ENCODE data around the gene IRAG1. TPM values are rescaled to one million over a fixed set of nuclear protein-coding genes. Genes with fewer than 3 reads are reported as not detected.
A peak's percentile ranks its signal among the peaks of the same experiment; 100 is the strongest.

The IRAG1 gene
- total and polyA plus RNA-seq, 9 donors, result 5.8 to 89.5 (median 29.8) TPM

GRCh38 chr11:10692531-10693115 lies 932 bp downstream of the IRAG1 start:
- H3K4me3 ChIP-seq, result peak overlapping the region; percentile 52
- no peaks in the 10 kb centered on the region for H3K27me3 ChIP-seq
- no peaks in the 10 kb centered on the region for H3K36me3 ChIP-seq
- intact Hi-C loops (cut with DNase I), result loop anchor here in 2 of 4 donors (5.0 to 10.0 kb wide), 3 partner anchors 35 to 68 kb away; no protein-coding TSS in a partner anchor
- peaks cover 5% of the 10 kb centered on the region for H3K4me1 ChIP-seq (ENCODE audit: insufficient read depth)
- WGBS, 3 donors, result 6 to 15% (median 6%) methylated on average over 7 of the region's 7 CpGs
- DNase-seq, result peak in 1 of 5 donors; percentile 24
- no peak for TF ChIP-seq POLR2A (IDR thresholded peaks at IDR 0.05)
- TF ChIP-seq EP300 (IDR thresholded peaks at IDR 0.05), result no peak
- TF ChIP-seq CTCF (IDR thresholded peaks at IDR 0.05), result no peak
- H3K9me3 ChIP-seq, result no peaks in the 10 kb centered on the region
- H3K27ac ChIP-seq, result peak overlapping the region; percentile 73

GRCh38 chr11:10688401-10688800 lies 5.2 kb downstream of the IRAG1 start:
- Histone ChIP-seq H3K4me1 (ENCODE audit: insufficient read depth) (no peaks in the 10 kb centered on the region), H3K27ac (no peak overlapping the region), H3K36me3 (no peaks in the 10 kb centered on the region), H3K27me3 (no peaks in the 10 kb centered on the region), H3K9me3 (no peaks in the 10 kb centered on the region), H3K4me3 (no peak overlapping the region)
- TF ChIP-seq EP300 (IDR thresholded peaks at IDR 0.05), result no peak
- TF ChIP-seq CTCF (IDR thresholded peaks at IDR 0.05), result no peak
- no peak for TF ChIP-seq POLR2A (IDR thresholded peaks at IDR 0.05)
- no peak for DNase-seq
- intact Hi-C loops (cut with DNase I), result no loop called here
- 90 to 98% (median 95%) methylated on average over 2 of the region's 2 CpGs for WGBS, 3 donors

GRCh38 chr11:10686311-10686710 lies 7.2 kb downstream of the IRAG1 start:
- no peaks in the 10 kb centered on the region for H3K9me3 ChIP-seq
- no peaks in the 10 kb centered on the region for H3K27me3 ChIP-seq
- no peaks in the 10 kb centered on the region for H3K36me3 ChIP-seq
- intact Hi-C loops (cut with DNase I), result no loop called here
- no peak for DNase-seq
- WGBS, 3 donors, result 84 to 91% (median 90%) methylated on average over 1 of the region's 1 CpG
- H3K4me1 ChIP-seq (ENCODE audit: insufficient read depth), result no peaks in the 10 kb centered on the region
- no peak overlapping the region for H3K4me3 ChIP-seq
- no peak for TF ChIP-seq CTCF (IDR thresholded peaks at IDR 0.05)
- TF ChIP-seq EP300 (IDR thresholded peaks at IDR 0.05), result no peak
- no peak for TF ChIP-seq POLR2A (IDR thresholded peaks at IDR 0.05)
- no peak overlapping the region for H3K27ac ChIP-seq

- no peaks in the 10 kb centered on the region for H3K4me1 ChIP-seq (ENCODE audit: insufficient read depth)
- no peaks in the 10 kb centered on the region for H3K27me3 ChIP-seq
- H3K36me3 ChIP-seq, result no peaks in the 10 kb centered on the region
- H3K9me3 ChIP-seq, result no peaks in the 10 kb centered on the region
- TF ChIP-seq CTCF (IDR thresholded peaks at IDR 0.05), result no peak
- TF ChIP-seq EP300 (IDR thresholded peaks at IDR 0.05), result no peak
- TF ChIP-seq POLR2A (IDR thresholded peaks at IDR 0.05), result no peak
- no peak overlapping the region for H3K27ac ChIP-seq
- no peak overlapping the region for H3K4me3 ChIP-seq
- intact Hi-C loops (cut with DNase I), result no loop called here
- 69 to 76% (median 74%) methylated on average over 1 of the region's 1 CpG for WGBS, 3 donors
- DNase-seq, result no peak
These were observed 10.1 kb downstream of the IRAG1 start for GRCh38 chr11:10683429-10683828.

Measured in ovary (tissue), 9 donors.